ENCODE data around the gene CMTM5. TPM values are rescaled to one million over a fixed set of nuclear protein-coding genes. Genes with fewer than 3 reads are reported as not detected.

Gene CMTM5
- total RNA-seq, 1 donor from 2014 or later = 2.9 TPM

- Histone ChIP-seq H3K27me3 (no peaks in the 10 kb centered on the region), H3K4me1 (no peaks in the 10 kb centered on the region), H3K9me3 (no peaks in the 10 kb centered on the region), H3K4me3 (no peak overlapping the region), H3K27ac (no peak overlapping the region), H3K36me3 (no peaks in the 10 kb centered on the region)
- TF ChIP-seq CTCF (IDR thresholded peaks at IDR 0.05) = no peak
- DNase-seq (ENCODE audit: low spot score in 2 of 2) = no peak
- intact Hi-C loops (cut with DNase I) = no loop called here
Measured at GRCh38 chr14:23371865-23372264, 5.0 kb upstream of the CMTM5 start.

GRCh38 chr14:23372509-23372908, 4.3 kb upstream of the CMTM5 start, which contains the start of gene IL25:
TSS of gene IL25 (plus strand) at chr14:23372809.
- TF ChIP-seq CTCF (IDR thresholded peaks at IDR 0.05) = no peak

GRCh38 chr14:23373041-23373440, 3.8 kb upstream of the CMTM5 start:
- H3K36me3 ChIP-seq = no peaks in the 10 kb centered on the region
- H3K27me3 ChIP-seq = no peaks in the 10 kb centered on the region
- no peaks in the 10 kb centered on the region for H3K9me3 ChIP-seq
- H3K4me1 ChIP-seq = no peaks in the 10 kb centered on the region
- H3K4me3 ChIP-seq = no peak overlapping the region
- DNase-seq (ENCODE audit: low spot score in 2 of 2) = no peak
- intact Hi-C loops (cut with DNase I) = no loop called here
- no peak for TF ChIP-seq CTCF (IDR thresholded peaks at IDR 0.05)
- no peak overlapping the region for H3K27ac ChIP-seq

More at GRCh38 chr14:23372509-23372908, 4.3 kb upstream of the CMTM5 start, which contains the start of gene IL25:
- H3K27me3 ChIP-seq = no peaks in the 10 kb centered on the region
- no peak for DNase-seq (ENCODE audit: low spot score in 2 of 2)
- no peaks in the 10 kb centered on the region for H3K9me3 ChIP-seq
- intact Hi-C loops (cut with DNase I) = no loop called here
- no peak within 1 kb of the TSS for H3K27ac ChIP-seq
- no peaks in the 10 kb centered on the region for H3K4me1 ChIP-seq
- H3K4me3 ChIP-seq = no peak within 1 kb of the TSS
- H3K36me3 ChIP-seq = no peaks in the 10 kb centered on the region

GRCh38 chr14:23375527-23376251, 1.2 kb upstream of the CMTM5 start:
- H3K27me3 ChIP-seq = no peaks in the 10 kb centered on the region
- no peaks in the 10 kb centered on the region for H3K36me3 ChIP-seq
- TF ChIP-seq CTCF (IDR thresholded peaks at IDR 0.05) = no peak
- no peak overlapping the region for H3K4me3 ChIP-seq
- intact Hi-C loops (cut with DNase I) = no loop called here
- DNase-seq (ENCODE audit: low spot score in 2 of 2) = no peak
- H3K27ac ChIP-seq = no peak overlapping the region
- H3K4me1 ChIP-seq = no peaks in the 10 kb centered on the region
- H3K9me3 ChIP-seq = no peaks in the 10 kb centered on the region

GRCh38 chr14:23377198-23377550, 328 bp downstream of the CMTM5 start:
- Histone ChIP-seq H3K9me3 (no peaks in the 10 kb centered on the region), H3K4me1 (no peaks in the 10 kb centered on the region), H3K4me3 (peak overlapping the region in 1 of 2 donors; percentile 55), H3K27ac (peak overlapping the region; percentile 26 to 62), H3K27me3 (no peaks in the 10 kb centered on the region), H3K36me3 (no peaks in the 10 kb centered on the region)
- intact Hi-C loops (cut with DNase I) = no loop called here
- TF ChIP-seq CTCF (IDR thresholded peaks at IDR 0.05) = no peak
- DNase-seq (ENCODE audit: low spot score in 2 of 2) = no peak
